GM12874 (cell line): Measurements from ENCODE around the gene CWC27.

Source experiments
- CTCF ChIP-seq: IDR thresholded peaks from 2 replicates; pipeline ENCODE4 v1.5.1; 2011; ENCODE audit warnings: low read depth, mild to moderate bottlenecking, control low read depth, low read length, moderate library complexity; ENCODE audit not compliant: insufficient read depth

The CWC27 gene

GRCh38 chr5:65065001-65065511, 296.3 kb downstream of the CWC27 start:
- TF ChIP-seq CTCF, result no peak

DNA sequence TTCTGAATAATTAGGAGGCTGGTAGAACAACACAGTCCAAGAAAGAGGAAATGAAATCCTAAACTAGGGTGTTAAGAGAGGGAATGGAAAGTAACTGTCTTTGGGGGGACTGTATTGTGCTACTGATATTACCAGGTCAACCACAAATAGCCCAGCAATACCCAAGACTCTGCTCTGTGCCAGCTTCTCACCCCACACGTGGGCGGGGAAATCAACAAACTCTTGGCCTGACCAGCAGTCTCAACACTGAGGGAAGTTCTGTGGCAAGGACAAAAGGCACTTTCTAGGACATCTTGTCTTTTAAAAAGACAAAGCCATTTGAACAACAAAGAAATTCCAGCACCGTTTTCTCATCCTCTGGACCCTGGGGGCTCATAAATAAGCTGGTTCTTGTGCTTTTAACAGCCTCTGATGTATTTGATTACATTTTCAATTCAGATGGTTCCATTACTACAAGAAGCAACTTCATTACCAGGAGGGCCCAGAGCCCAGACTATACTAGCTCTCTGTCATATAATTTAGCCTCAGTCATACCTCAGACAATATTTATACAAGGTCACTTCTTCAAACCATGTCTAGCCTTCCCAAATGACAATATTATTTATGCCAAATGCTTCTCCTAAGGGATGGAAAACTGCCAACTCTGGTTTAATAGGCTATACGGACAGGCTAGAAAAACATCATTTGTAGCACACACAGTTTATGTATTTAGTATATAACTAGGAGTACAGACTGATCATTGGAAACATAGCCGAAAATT, 297.8 kb downstream of the CWC27 start:
- no peak for TF ChIP-seq CTCF

GRCh38 chr5:65067147-65067506, 298.4 kb downstream of the CWC27 start:
- TF ChIP-seq CTCF, result no peak
